Neural cell (in vitro differentiated cells): Measurements from ENCODE around the gene PHF2. TPM values are rescaled to one million over a fixed set of nuclear protein-coding genes. Genes with fewer than 3 reads are reported as not detected.

ENCODE experiments used
- H2AFZ ChIP-seq: fragments of 200-600, 300-800 bp; sonication (generic), shearing (Covaris generic); 2 replicates; pipeline ENCODE4 v1.6.0; 2014; ENCODE audit warnings: low read depth, mild to moderate bottlenecking, antibody characterized with exemption, low read length, moderate library complexity
- H3F3A ChIP-seq: fragments of 200-600 bp; shearing (Covaris generic); 2 replicates; pipeline ENCODE4 v1.6.1; 2016; ENCODE audit warnings: mild to moderate bottlenecking, moderate library complexity, mixed read lengths, antibody characterized with exemption, low read length; ENCODE audit not compliant: insufficient read depth, poor library complexity, severe bottlenecking
- H3K27ac ChIP-seq: fragments of 200-600, 300-800 bp; sonication (generic), shearing (Covaris generic); 2 replicates; pipeline ENCODE4 v1.5.1; 2014; ENCODE audit warnings: mild to moderate bottlenecking, low read length, moderate library complexity
- H3K27me3 ChIP-seq: fragments of 300-800, 200-600 bp; sonication (generic), shearing (Covaris generic); 2 replicates; pipeline ENCODE4 v1.6.0; 2014; ENCODE audit warnings: mild to moderate bottlenecking, low read depth, low read length, moderate library complexity; ENCODE audit not compliant: insufficient read depth
- H3K36me3 ChIP-seq: fragments of 300-800, 200-600 bp; sonication (generic), shearing (Covaris generic); 2 replicates; pipeline ENCODE4 v1.5.1; 2014; ENCODE audit warnings: mild to moderate bottlenecking, antibody characterized with exemption, low read length, moderate library complexity; ENCODE audit not compliant: insufficient read depth
- H3K4me2 ChIP-seq: fragments of 300-800, 200-600 bp; sonication (generic), shearing (Covaris generic); 2 replicates; pipeline ENCODE4 v1.6.0; 2014; ENCODE audit warnings: mild to moderate bottlenecking, low read length
- H3K4me3 ChIP-seq: fragments of 300-800, 200-600 bp; sonication (generic), shearing (Covaris generic); 2 replicates; pipeline ENCODE4 v1.5.1; 2014; ENCODE audit warnings: mild to moderate bottlenecking, low read length, moderate library complexity
- H3K79me2 ChIP-seq: fragments of 200-600 bp; shearing (Covaris generic); replicated peaks from 2 replicates; pipeline ENCODE4 v1.6.0; 2014; ENCODE audit warnings: mild to moderate bottlenecking, low read length, moderate library complexity; ENCODE audit not compliant: insufficient read depth
- H3K9ac ChIP-seq: fragments of 300-800, 200-600 bp; sonication (generic), shearing (Covaris generic); 2 replicates; pipeline ENCODE4 v1.6.1; 2016; ENCODE audit warnings: mild to moderate bottlenecking, low read length, mixed read lengths
- H3K9me2 ChIP-seq: fragments of 200-600 bp; shearing (Covaris generic); 2 replicates; pipeline ENCODE4 v1.6.1; 2016; ENCODE audit warnings: mild to moderate bottlenecking, low read length, mixed read lengths; ENCODE audit not compliant: insufficient read depth
- H3K9me3 ChIP-seq: fragments of 200-600, 300-800 bp; sonication (generic), shearing (Covaris generic); 2 replicates; pipeline ENCODE4 v1.6.1; 2016; ENCODE audit warnings: mild to moderate bottlenecking, mixed run types, low read length, moderate library complexity, mixed read lengths
- H4K20me1 ChIP-seq: fragments of 200-600 bp; shearing (Covaris generic); 2 replicates; pipeline ENCODE4 v1.6.1; 2016; ENCODE audit warnings: mild to moderate bottlenecking, mixed run types; ENCODE audit not compliant: insufficient read depth
- CTCF ChIP-seq: fragments of 450-650 bp; IDR thresholded peaks from 2 replicates; pipeline ENCODE4 v1.5.1; 2014; ENCODE audit warnings: antibody characterized with exemption, mild to moderate bottlenecking, moderate library complexity; ENCODE audit not compliant: poor library complexity, severe bottlenecking
- EP300 ChIP-seq: fragments of 450-650 bp; conservative IDR thresholded peaks from 2 replicates; pipeline ENCODE4 v1.6.1; 2014; ENCODE audit warnings: antibody characterized with exemption, mild to moderate bottlenecking, moderate library complexity; ENCODE audit not compliant: poor library complexity, severe bottlenecking
- EZH2 ChIP-seq: fragments of 200-600, 300-800 bp; shearing (Covaris generic), sonication (generic); IDR thresholded peaks from 2 replicates; pipeline ENCODE4 v1.6.1; 2014; ENCODE audit warnings: antibody characterized with exemption, low read length, borderline replicate concordance, mild to moderate bottlenecking; ENCODE audit not compliant: insufficient read depth, poor library complexity, severe bottlenecking
- MXI1 ChIP-seq: fragments of 450-650 bp; conservative IDR thresholded peaks from 2 replicates; pipeline ENCODE4 v1.6.1; 2014; ENCODE audit warnings: antibody characterized with exemption, mild to moderate bottlenecking; ENCODE audit not compliant: poor library complexity, severe bottlenecking
- POLR2AphosphoS5 ChIP-seq: IDR thresholded peaks from 2 replicates; pipeline ENCODE4 v1.6.1; 2012
- RAD21 ChIP-seq: fragments of 450-650 bp; conservative IDR thresholded peaks from 2 replicates; pipeline ENCODE4 v1.6.1; 2014; ENCODE audit warnings: antibody characterized with exemption, mild to moderate bottlenecking, moderate library complexity
- REST ChIP-seq: IDR thresholded peaks from 2 replicates; pipeline ENCODE4 v1.6.1; 2012; ENCODE audit warnings: borderline replicate concordance
- SMC3 ChIP-seq: fragments of 450-650 bp; conservative IDR thresholded peaks from 2 replicates; pipeline ENCODE4 v1.6.1; 2014; ENCODE audit warnings: antibody characterized with exemption, mild to moderate bottlenecking, moderate library complexity; ENCODE audit not compliant: poor library complexity
- TAF1 ChIP-seq: IDR thresholded peaks from 2 replicates; pipeline ENCODE4 v1.6.1; 2012; ENCODE audit warnings: low read depth
- polyA plus RNA-seq: library from polyadenylated mRNA; depleted of rRNA; stranded (reverse); fragments of >200 nt; gene quantifications from 2 replicates; pipeline ENCODE4 v1.2.3, GENCODE V29; 2014

Gene PHF2
- polyA plus RNA-seq, 1 donor from 2014 or later: 42.4 TPM

GRCh38 chr9:93593144-93593658 lies 16.8 kb downstream of the PHF2 start:
- no peaks in the 10 kb centered on the region for H3F3A ChIP-seq
- H3K36me3 ChIP-seq: no peaks in the 10 kb centered on the region
- H3K27me3 ChIP-seq: no peaks in the 10 kb centered on the region
- no peak overlapping the region for H3K4me2 ChIP-seq
- no peak overlapping the region for H3K9ac ChIP-seq
- no peak overlapping the region for H3K4me3 ChIP-seq
- H4K20me1 ChIP-seq: peaks cover 3% of the 10 kb centered on the region
- H3K79me2 ChIP-seq: peaks cover 36% of the 10 kb centered on the region
- no peaks in the 10 kb centered on the region for H3K9me2 ChIP-seq
- H3K27ac ChIP-seq: peak overlapping the region; percentile 35
- TF ChIP-seq CTCF: no peak
- no peak for TF ChIP-seq POLR2AphosphoS5
- TF ChIP-seq EZH2: no peak
- no peak for TF ChIP-seq TAF1
- TF ChIP-seq SMC3: no peak
- TF ChIP-seq RAD21: no peak
- TF ChIP-seq MXI1: no peak
- no peak for TF ChIP-seq REST
- no peak for TF ChIP-seq EP300
- no peak overlapping the region for H2AFZ ChIP-seq
- H3K9me3 ChIP-seq: no peaks in the 10 kb centered on the region

DNA sequence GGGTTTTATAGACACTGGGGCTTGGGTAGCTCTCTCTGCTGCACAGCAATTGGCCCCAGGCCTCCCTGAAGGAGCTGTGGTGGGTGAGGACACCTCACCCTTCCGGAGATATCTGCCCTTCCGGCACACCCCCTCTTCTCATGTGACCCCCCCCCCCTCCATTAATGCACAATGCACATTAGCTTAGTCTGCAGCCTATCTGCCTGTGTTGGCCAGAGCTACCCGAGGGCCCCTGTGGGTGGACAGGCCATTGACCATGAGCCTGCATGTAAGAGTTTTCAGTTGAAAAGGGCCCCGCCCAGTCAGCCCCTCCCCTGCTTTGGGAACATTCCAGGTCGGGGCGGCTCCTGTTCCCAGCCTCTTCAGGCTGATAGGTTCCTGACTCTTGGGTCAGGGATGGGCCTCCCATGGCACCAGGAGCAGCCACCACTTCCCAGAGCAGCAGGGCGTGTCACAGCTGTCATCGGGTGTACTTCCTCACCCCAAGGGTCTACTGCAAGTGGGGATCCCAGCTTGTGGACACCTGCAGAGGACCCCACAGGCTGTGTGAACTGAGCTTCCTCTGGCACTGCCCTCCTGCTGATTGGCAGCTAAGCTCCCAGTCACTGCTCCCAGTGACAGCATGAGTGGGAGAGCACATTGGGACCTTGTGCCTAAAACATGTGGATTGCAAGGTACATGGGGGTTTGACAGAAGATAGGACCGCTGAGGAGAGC lies 17.8 kb downstream of the PHF2 start:
- Histone ChIP-seq H2AFZ (no peak overlapping the region), H3F3A (no peaks in the 10 kb centered on the region), H4K20me1 (peaks cover 3% of the 10 kb centered on the region), H3K27ac (peak overlapping the region; percentile 35), H3K9me3 (no peaks in the 10 kb centered on the region), H3K36me3 (no peaks in the 10 kb centered on the region), H3K9me2 (no peaks in the 10 kb centered on the region), H3K4me2 (no peak overlapping the region), H3K27me3 (no peaks in the 10 kb centered on the region), H3K9ac (no peak overlapping the region), H3K4me3 (peak overlapping the region; percentile 7), H3K79me2 (peaks cover 41% of the 10 kb centered on the region)
- no peak for TF ChIP-seq MXI1
- no peak for TF ChIP-seq TAF1
- no peak for TF ChIP-seq POLR2AphosphoS5
- TF ChIP-seq SMC3: no peak
- no peak for TF ChIP-seq REST
- TF ChIP-seq RAD21: no peak
- TF ChIP-seq EZH2: no peak
- no peak for TF ChIP-seq EP300
- no peak for TF ChIP-seq CTCF
